SK-N-SH treated with all-trans-retinoic acid at 6 μM for 48 hours (cell line): ENCODE data around the gene DPYSL5.

Experiments used
- ATAC-seq: fragments of 200-7000 bp; cut with Tn5 transposase; 3 replicates; pipeline ENCODE4 v1.9.1; 2020; ENCODE audit warnings: mild to moderate bottlenecking, moderate library complexity
- ARNTL ChIP-seq: fragments of 450-650 bp; formaldehyde crosslinking; IDR thresholded peaks from 2 replicates; pipeline ENCODE4 v1.5.0; 2020; ENCODE audit warnings: low read depth, mild to moderate bottlenecking, moderate library complexity, borderline replicate concordance
- BACH2 ChIP-seq: fragments of 250-450 bp; sonication (Bioruptor Pico); IDR thresholded peaks from 2 replicates; pipeline ENCODE4 v1.9.0; 2021; ENCODE audit warnings: mild to moderate bottlenecking, borderline replicate concordance
- CREB5 ChIP-seq: fragments of 250-450 bp; sonication (Bioruptor Pico); IDR thresholded peaks from 2 replicates; pipeline ENCODE4 v1.5.1; 2020; ENCODE audit warnings: low read depth, mild to moderate bottlenecking, moderate library complexity
- CSDC2 ChIP-seq: fragments of 250-450 bp; sonication (Bioruptor Pico); IDR thresholded peaks from 2 replicates; pipeline ENCODE4 v1.5.0; 2020; ENCODE audit warnings: mild to moderate bottlenecking, moderate library complexity
- CSRNP3 ChIP-seq: fragments of 250-450 bp; sonication (Bioruptor Pico); IDR thresholded peaks from 2 replicates; pipeline ENCODE4 v1.5.1; 2021; ENCODE audit warnings: mild to moderate bottlenecking, moderate library complexity
- GLIS3 ChIP-seq: fragments of 250-450 bp; sonication (Bioruptor Pico); IDR thresholded peaks from 2 replicates; pipeline ENCODE4 v1.5.0; 2020; ENCODE audit warnings: mild to moderate bottlenecking, moderate library complexity
- ISL1 ChIP-seq: fragments of 250-450 bp; sonication (Bioruptor Pico); IDR thresholded peaks from 2 replicates; pipeline ENCODE4 v2.1.2; 2022; ENCODE audit warnings: mild to moderate bottlenecking, moderate library complexity
- OSR1 ChIP-seq: fragments of 250-450 bp; sonication (Bioruptor Pico); IDR thresholded peaks from 2 replicates; pipeline ENCODE4 v1.8.0; 2022; ENCODE audit warnings: moderate library complexity, mild to moderate bottlenecking, inconsistent platforms
- PATZ1 ChIP-seq: fragments of 250-450 bp; sonication (Bioruptor Pico); IDR thresholded peaks from 2 replicates; pipeline ENCODE4 v1.8.0; 2020; ENCODE audit warnings: mild to moderate bottlenecking, moderate library complexity, borderline replicate concordance
- POU6F1 ChIP-seq: fragments of 250-450 bp; sonication (Bioruptor Pico); IDR thresholded peaks from 2 replicates; pipeline ENCODE4 v1.8.0; 2021; ENCODE audit warnings: low read depth, mild to moderate bottlenecking, moderate library complexity, borderline replicate concordance
- PPARA ChIP-seq: fragments of 250-450 bp; sonication (Bioruptor Pico); IDR thresholded peaks from 2 replicates; pipeline ENCODE4 v1.5.0; 2020; ENCODE audit warnings: mild to moderate bottlenecking, borderline replicate concordance
- RARB ChIP-seq: fragments of 250-450 bp; sonication (Bioruptor Pico); IDR thresholded peaks from 2 replicates; pipeline ENCODE4 v1.8.0; 2021; ENCODE audit warnings: mild to moderate bottlenecking, moderate library complexity
- SNAI2 ChIP-seq: fragments of 250-450 bp; sonication (Bioruptor Pico); IDR thresholded peaks from 2 replicates; pipeline ENCODE4 v1.5.0; 2020; ENCODE audit warnings: mild to moderate bottlenecking, moderate library complexity
- TCF4 ChIP-seq: fragments of 250-450 bp; sonication (Bioruptor Pico); IDR thresholded peaks from 2 replicates; pipeline ENCODE4 v1.8.0; 2021; ENCODE audit warnings: mild to moderate bottlenecking, moderate library complexity, borderline replicate concordance
- TOX ChIP-seq: fragments of 250-450 bp; sonication (Bioruptor Pico); IDR thresholded peaks from 2 replicates; pipeline ENCODE4 v1.8.0; 2021; ENCODE audit warnings: mild to moderate bottlenecking, moderate library complexity, borderline replicate concordance
- ZC3H10 ChIP-seq: fragments of 250-450 bp; sonication (Bioruptor Pico); IDR thresholded peaks from 2 replicates; pipeline ENCODE4 v1.5.1; 2021; ENCODE audit warnings: mild to moderate bottlenecking, moderate library complexity
- ZFP3 ChIP-seq: fragments of 250-450 bp; sonication (Bioruptor Pico); IDR thresholded peaks from 2 replicates; pipeline ENCODE4 v1.5.0; 2020; ENCODE audit warnings: mild to moderate bottlenecking, moderate library complexity
- ZNF565 ChIP-seq: fragments of 450-650 bp; formaldehyde crosslinking; conservative IDR thresholded peaks from 2 replicates; pipeline ENCODE4 v1.5.0; 2020; ENCODE audit warnings: low read depth, mild to moderate bottlenecking, moderate library complexity
- ZNF70 ChIP-seq: fragments of 450-650 bp; formaldehyde crosslinking; IDR thresholded peaks from 2 replicates; pipeline ENCODE4 v1.5.0; 2020; ENCODE audit warnings: mild to moderate bottlenecking, moderate library complexity
- ZNF8 ChIP-seq: fragments of 450-650 bp; formaldehyde crosslinking; IDR thresholded peaks from 2 replicates; pipeline ENCODE4 v1.5.0; 2020; ENCODE audit warnings: mild to moderate bottlenecking, moderate library complexity

DPYSL5 gene

GRCh38 chr2:26847655-26848335 lies at the start of gene DPYSL5:
TSS of gene DPYSL5 (plus strand) at chr2:26848132. CDS start at chr2:26898500, 50,368 bp downstream.
- peak; percentile 18; the same call in 1 of the 3 replicates for ATAC-seq
- TF ChIP-seq GLIS3 (no peak), PPARA (CRISPR knock-in tag) (no peak), CREB5 (CRISPR knock-in tag) (no peak), ZNF8 (no peak), PATZ1 (CRISPR knock-in tag) (no peak), CSRNP3 (CRISPR knock-in tag) (no peak), TOX (no peak), ISL1 (no peak), RARB (CRISPR knock-in tag) (no peak), ARNTL (no peak), ZC3H10 (CRISPR knock-in tag) (no peak), ZNF565 (CRISPR knock-in tag) (no peak), TCF4 (CRISPR knock-in tag) (no peak), OSR1 (no peak)

- no peak for ATAC-seq
- no peak for TF ChIP-seq ZC3H10 (CRISPR knock-in tag)
- TF ChIP-seq BACH2 (CRISPR knock-in tag): no peak
- no peak for TF ChIP-seq PATZ1 (CRISPR knock-in tag)
- no peak for TF ChIP-seq ZNF70 (CRISPR knock-in tag)
- TF ChIP-seq ISL1: no peak
- no peak for TF ChIP-seq OSR1
- TF ChIP-seq TOX: no peak
- no peak for TF ChIP-seq POU6F1 (CRISPR knock-in tag)
- no peak for TF ChIP-seq RARB (CRISPR knock-in tag)
- no peak for TF ChIP-seq ZFP3 (CRISPR knock-in tag)
- TF ChIP-seq CSDC2 (CRISPR knock-in tag): no peak
- TF ChIP-seq PPARA (CRISPR knock-in tag): no peak
- no peak for TF ChIP-seq ZNF565 (CRISPR knock-in tag)
- no peak for TF ChIP-seq SNAI2 (CRISPR knock-in tag)
- no peak for TF ChIP-seq CSRNP3 (CRISPR knock-in tag)
- no peak for TF ChIP-seq ARNTL
- no peak for TF ChIP-seq CREB5 (CRISPR knock-in tag)
- TF ChIP-seq, all 23 proteins: peak for 0
Measured at GRCh38 chr2:26801328-26801727, 46.6 kb upstream of the DPYSL5 start.
